ENCODE data around the gene MAP2K7.
"Not testable (repeated sequence)": the region's sequence is repeated elsewhere in the genome, so short reads cannot be mapped to it uniquely, and the experiment has no call there.

MAP2K7 gene

DNA sequence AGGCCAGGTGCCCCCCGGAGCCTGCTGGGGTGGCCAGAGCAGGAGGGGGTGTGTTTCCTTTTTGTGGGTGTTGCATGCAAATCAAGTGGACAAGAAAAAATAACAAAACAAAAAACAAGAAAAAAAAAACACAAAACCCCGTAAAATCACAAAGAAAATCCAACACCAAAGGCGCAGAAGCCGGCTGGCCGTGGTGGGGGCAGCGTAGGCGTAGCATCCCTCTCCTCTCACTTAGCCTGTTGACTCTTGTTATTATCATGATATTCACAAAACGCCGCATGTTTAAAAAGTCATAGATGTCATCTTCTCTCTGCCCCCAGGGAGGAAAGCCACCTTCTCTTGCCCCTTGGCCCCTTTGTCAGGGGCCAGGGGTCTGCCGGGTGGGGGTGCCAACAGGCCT, 10.0 kb downstream of the MAP2K7 start:
- Mint-ChIP-seq H3K4me3 (no peak overlapping the region), H3K27me3 (ENCODE audit: low read depth) (peaks cover 22% of the 10 kb centered on the region), H3K4me1 (ENCODE audit: low read depth) (peaks cover 7% of the 10 kb centered on the region), H3K27ac (no peak overlapping the region), H3K9me3 (no peaks in the 10 kb centered on the region), H3K36me3 (ENCODE audit: low read depth) (peaks cover 18% of the 10 kb centered on the region)
- no peak for DNase-seq (ENCODE audit: low spot score)

DNA sequence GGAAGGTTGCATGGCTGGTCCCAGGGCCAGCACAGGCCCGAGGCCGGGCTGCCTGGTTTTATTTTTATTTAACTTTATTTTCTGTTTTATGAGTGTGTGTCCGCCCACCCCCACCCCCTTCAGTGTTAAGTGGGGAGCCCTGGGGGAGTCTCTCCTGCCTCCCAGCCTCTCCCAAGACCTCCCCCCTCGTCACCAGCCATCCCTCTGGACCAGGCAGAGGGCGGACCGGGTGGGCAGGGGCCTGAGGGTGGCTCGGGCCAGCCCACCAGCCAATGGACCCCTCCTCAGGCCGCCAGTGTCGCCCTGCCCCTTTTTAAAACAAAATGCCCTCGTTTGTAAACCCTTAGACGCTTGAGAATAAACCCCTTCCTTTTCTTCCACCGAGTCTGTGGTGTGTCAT, 10.4 kb downstream of the MAP2K7 start:
- no peak for DNase-seq (ENCODE audit: low spot score)
- Mint-ChIP-seq H3K4me3 (no peak overlapping the region), H3K27ac (no peak overlapping the region), H3K27me3 (ENCODE audit: low read depth) (peaks cover 22% of the 10 kb centered on the region), H3K9me3 (no peaks in the 10 kb centered on the region), H3K4me1 (ENCODE audit: low read depth) (peaks cover 7% of the 10 kb centered on the region), H3K36me3 (ENCODE audit: low read depth) (peaks cover 18% of the 10 kb centered on the region)

DNA sequence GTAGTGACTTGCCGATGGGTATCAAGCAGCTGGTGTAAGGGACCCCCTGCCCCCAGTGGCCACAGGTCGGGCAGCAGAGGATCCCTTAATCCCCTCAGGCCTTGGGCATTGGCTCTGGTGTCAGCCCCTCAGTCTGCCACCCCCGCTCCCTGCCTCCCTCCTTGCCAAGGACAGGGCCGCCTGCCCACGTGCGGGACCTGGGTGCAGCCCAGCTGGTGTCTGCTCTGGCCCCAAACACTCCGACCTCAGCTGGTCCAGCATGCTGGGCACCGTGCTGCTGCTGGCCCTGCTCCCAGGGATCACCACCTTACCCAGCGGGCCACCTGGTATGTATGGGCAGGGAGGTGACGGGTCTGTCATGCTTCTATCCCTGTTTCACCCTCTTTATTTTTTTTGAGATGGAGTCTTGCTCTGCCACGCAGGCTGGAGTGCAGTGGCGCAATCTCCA, 10.9 kb downstream of the MAP2K7 start, which contains the start of gene TGFBR3L:
Gene TGFBR3L, plus strand, starts transcription at position 233 of the 448 bp plus-strand sequence.
- no peak within 1 kb of the TSS for H3K27ac Mint-ChIP-seq
- peaks cover 23% of the 10 kb centered on the region for H3K27me3 Mint-ChIP-seq (ENCODE audit: low read depth)
- H3K4me3 Mint-ChIP-seq, result peak within 1 kb of the TSS; percentile 66
- H3K9me3 Mint-ChIP-seq, result no peaks in the 10 kb centered on the region
- H3K36me3 Mint-ChIP-seq (ENCODE audit: low read depth), result peaks cover 20% of the 10 kb centered on the region
- peaks cover 10% of the 10 kb centered on the region for H3K4me1 Mint-ChIP-seq (ENCODE audit: low read depth)
- no peak for DNase-seq (ENCODE audit: low spot score)

DNA sequence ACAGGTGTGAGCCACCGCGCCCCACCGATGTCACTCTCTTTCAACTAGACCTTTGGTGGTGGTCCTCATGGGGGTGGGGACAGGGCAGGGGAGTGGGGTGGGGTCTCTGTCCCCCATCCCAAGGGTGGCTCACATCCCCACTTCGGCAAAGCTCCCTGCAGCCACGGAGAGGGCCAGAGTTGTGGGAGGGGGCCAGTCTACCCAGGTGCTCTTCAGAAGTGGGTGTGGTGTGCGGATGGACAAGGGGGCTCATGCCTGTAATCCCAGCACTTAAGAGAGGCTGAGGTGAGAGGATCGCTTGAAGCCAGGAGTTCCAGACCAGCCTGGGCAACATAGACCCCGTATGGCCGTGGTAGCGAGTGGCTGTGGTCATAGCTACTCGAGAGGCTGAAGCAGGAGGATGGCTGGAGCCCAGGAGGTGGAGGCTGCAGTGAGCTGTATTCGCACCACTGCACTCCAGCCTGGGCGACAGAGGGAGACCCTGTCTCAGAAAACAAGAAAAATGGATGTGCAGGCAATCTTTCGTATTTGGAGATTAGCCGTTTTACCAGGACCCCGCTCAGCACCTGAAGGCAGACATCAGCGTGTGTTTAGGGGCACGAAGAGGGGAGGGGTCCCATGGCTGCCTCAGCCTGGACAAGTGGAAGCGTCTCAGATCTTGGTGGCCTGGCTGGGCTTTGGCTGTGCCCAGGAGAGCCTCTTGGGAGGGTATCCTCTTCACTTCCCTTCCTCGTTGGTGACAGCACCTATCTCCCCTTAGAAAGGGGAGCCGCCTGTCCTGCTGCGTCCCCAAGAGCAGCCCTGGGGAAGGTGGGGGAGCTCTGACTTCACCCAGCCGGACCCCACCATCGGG, 11.8 kb downstream of the MAP2K7 start:
- no peaks in the 10 kb centered on the region for H3K9me3 Mint-ChIP-seq
- H3K4me3 Mint-ChIP-seq, result peak overlapping the region; percentile 66
- DNase-seq (ENCODE audit: low spot score), result no peak
- peaks cover 15% of the 10 kb centered on the region for H3K4me1 Mint-ChIP-seq (ENCODE audit: low read depth)
- H3K27ac Mint-ChIP-seq, result no peak overlapping the region
- peaks cover 28% of the 10 kb centered on the region for H3K27me3 Mint-ChIP-seq (ENCODE audit: low read depth)
- peaks cover 22% of the 10 kb centered on the region for H3K36me3 Mint-ChIP-seq (ENCODE audit: low read depth)

DNA sequence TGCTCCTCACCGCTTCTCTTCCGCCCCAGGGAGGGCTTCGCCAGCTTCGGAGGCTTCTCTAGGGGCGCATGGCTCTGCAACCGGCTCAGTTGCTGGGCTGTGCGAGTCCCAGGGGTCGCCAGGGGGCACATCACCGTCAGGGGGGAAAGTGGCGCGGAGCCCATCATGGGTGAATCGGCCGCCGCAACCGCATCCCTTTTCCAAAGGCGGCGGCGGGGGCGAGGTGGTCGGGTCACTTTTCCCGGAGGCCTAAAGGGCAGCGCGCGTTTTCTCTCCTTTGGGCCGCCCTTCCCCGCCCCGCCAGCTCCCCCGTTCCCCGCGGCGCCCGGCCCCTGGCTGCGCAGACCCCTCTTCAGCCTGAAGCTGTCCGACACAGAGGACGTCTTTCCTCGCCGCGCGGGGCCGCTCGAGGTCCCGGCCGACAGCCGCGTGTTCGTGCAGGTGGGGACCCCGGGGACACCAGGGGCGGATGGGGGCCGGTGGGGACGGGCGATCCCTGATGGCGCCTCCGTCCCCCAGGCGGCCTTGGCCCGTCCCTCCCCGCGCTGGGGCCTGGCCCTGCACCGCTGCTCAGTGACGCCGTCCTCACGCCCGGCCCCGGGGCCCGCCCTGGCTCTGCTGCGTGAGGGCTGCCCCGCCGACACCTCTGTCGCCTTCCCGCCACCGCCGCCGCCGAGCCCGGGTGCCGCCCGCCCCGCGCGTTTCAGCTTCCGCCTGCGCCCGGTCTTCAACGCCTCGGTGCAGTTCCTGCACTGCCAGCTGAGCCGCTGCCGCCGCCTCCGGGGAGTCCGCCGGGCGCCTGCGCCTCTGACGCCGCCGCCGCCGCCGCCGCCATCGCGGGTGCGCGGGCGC, 12.7 kb downstream of the MAP2K7 start:
- Mint-ChIP-seq H3K4me1 (ENCODE audit: low read depth) (peaks cover 16% of the 10 kb centered on the region), H3K4me3 (peak overlapping the region; percentile 50), H3K36me3 (ENCODE audit: low read depth) (peaks cover 17% of the 10 kb centered on the region), H3K27me3 (ENCODE audit: low read depth) (peaks cover 28% of the 10 kb centered on the region), H3K9me3 (no peaks in the 10 kb centered on the region), H3K27ac (no peak overlapping the region)
- DNase-seq (ENCODE audit: low spot score), result peak; percentile 73

DNA sequence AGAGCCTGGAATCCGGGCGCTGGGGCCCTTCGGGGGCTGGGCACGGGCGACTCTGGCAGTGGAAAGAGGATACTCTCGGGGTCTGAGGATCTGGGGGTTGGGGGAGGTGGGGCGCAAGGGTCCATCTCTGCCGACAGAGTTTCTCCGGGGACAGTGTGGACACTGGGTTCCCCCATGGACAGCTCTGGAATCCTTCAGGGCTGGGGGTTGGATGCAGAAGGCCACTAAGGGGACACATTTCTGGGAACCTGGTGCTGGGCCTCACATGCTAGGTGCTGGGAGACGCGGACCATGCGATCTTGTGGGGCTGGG, 13.2 kb downstream of the MAP2K7 start:
- H3K4me3 Mint-ChIP-seq, result peak overlapping the region; percentile 76
- H3K36me3 Mint-ChIP-seq (ENCODE audit: low read depth), result peaks cover 14% of the 10 kb centered on the region
- no peak for DNase-seq (ENCODE audit: low spot score)
- no peak overlapping the region for H3K27ac Mint-ChIP-seq
- peaks cover 16% of the 10 kb centered on the region for H3K4me1 Mint-ChIP-seq (ENCODE audit: low read depth)
- no peaks in the 10 kb centered on the region for H3K9me3 Mint-ChIP-seq
- peaks cover 28% of the 10 kb centered on the region for H3K27me3 Mint-ChIP-seq (ENCODE audit: low read depth)

DNA sequence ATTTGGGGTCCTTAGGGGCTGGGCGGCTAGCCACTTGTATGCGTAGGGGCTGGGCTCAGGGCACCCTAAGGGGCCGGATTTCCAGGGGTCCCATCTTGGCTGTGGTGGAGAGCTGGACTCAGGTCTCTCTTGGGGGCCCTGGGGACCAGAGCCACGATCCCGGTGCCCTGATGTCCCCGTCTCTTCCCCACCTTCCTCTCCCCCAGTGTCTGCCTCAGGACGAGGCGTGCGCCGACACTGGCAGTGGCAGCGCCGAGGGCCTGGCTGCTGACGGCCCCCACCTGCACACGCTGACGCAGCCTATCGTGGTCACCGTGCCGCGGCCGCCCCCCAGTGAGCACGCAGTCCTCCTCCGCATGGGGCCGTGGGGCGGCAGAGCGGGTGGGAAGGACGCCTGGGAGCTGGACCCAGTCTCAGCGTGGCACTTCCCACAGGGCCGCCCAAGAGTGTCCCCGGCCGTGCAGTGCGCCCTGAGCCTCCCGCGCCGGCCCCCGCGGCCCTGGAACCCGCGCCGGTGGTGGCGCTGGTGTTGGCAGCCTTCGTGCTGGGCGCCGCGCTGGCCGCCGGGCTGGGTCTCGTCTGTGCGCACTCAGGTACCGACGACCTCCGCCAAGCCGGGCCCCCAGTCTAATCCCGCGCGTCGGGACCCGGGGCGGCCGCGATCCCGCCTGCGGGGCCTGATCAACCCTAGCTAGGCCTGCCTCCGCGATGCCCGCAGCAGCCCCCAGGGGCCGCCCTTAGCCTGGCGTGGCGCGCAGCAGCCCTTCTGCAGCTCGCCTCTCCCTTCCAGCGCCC, 13.8 kb downstream of the MAP2K7 start:
- H3K4me3 Mint-ChIP-seq, result peak overlapping the region; percentile 76
- peak overlapping the region; percentile 52 for H3K27ac Mint-ChIP-seq
- H3K4me1 Mint-ChIP-seq (ENCODE audit: low read depth), result peaks cover 16% of the 10 kb centered on the region
- peak; percentile 57 for DNase-seq (ENCODE audit: low spot score)
- no peaks in the 10 kb centered on the region for H3K9me3 Mint-ChIP-seq
- peaks cover 28% of the 10 kb centered on the region for H3K27me3 Mint-ChIP-seq (ENCODE audit: low read depth)
- H3K36me3 Mint-ChIP-seq (ENCODE audit: low read depth), result peaks cover 12% of the 10 kb centered on the region

DNA sequence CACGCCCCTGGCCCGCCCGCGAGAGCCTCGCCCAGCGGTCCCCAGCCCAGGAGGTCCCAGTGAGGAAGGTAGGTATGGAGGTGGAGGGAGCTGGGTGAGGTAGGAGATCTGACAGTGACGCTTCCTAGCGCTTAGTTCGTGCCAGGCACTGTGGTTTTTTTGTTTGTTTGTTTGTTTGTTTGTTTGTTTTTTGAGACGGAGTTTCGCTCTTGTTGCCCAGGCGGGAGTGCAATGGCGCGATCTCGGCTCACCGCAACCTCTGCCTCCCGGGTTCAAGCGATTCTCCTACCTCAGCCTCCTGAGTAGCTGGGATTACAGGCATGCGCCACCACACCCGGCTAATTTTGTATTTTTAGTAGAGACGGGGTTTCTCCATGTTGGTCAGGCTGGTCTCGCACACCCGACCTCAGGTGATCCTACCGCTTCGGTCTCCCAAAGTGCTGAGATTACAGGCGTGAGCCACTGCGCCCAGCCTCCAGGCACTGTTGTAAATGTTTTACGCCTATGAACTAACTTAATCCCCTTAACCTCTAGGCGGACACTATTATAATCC, 14.5 kb downstream of the MAP2K7 start:
- Mint-ChIP-seq H3K27me3 (ENCODE audit: low read depth) (peaks cover 28% of the 10 kb centered on the region), H3K4me1 (ENCODE audit: low read depth) (peaks cover 18% of the 10 kb centered on the region), H3K4me3 (peak overlapping the region; percentile 65), H3K27ac (peak overlapping the region; percentile 52)
- DNase-seq (ENCODE audit: low spot score); H3K36me3 Mint-ChIP-seq (ENCODE audit: low read depth); H3K9me3 Mint-ChIP-seq: not testable (repeated sequence)

DNA sequence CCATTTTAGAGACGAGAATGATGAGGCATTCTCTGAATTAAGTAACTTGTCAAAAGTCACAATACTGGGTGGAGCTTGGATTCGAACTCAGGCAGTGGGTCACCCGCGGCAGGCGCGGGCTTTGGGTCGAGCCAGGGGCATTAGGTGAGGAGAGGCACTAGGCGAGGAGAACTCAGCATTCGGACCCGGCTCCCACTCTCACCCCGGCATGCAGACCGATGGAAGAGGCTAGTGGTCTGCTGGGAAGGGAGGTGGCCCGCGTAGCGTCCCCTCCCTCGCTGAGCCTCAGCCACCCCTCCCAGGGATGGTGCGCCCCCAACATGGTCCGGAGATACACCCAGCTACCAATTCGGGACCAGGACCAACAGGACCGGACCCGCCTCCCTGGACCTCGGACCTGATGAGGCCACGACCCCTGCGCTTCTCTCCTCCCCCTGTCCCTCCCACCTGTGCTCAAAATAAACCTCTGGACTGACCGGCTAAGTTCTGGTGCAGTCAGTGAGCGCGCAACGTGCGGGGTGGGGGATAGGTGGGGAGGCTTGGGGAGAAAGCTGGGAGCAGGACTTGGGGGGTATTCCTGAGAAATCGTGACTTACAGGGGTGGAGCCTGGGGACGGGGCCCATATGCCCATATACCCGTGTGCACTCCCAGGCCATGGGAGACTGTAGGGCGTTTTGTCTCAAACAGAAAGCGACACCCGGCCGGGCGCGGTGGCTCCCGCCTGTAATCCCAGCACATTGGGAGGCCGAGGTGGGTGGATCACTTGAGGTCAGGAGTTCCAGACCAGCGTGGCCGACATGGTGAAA, 15.1 kb downstream of the MAP2K7 start:
- Mint-ChIP-seq H3K36me3 (ENCODE audit: low read depth) (peaks cover 9% of the 10 kb centered on the region), H3K27ac (no peak overlapping the region), H3K9me3 (no peaks in the 10 kb centered on the region), H3K27me3 (ENCODE audit: low read depth) (peaks cover 28% of the 10 kb centered on the region), H3K4me1 (ENCODE audit: low read depth) (peaks cover 20% of the 10 kb centered on the region), H3K4me3 (peak overlapping the region; percentile 86)
- DNase-seq (ENCODE audit: low spot score), result no peak

DNA sequence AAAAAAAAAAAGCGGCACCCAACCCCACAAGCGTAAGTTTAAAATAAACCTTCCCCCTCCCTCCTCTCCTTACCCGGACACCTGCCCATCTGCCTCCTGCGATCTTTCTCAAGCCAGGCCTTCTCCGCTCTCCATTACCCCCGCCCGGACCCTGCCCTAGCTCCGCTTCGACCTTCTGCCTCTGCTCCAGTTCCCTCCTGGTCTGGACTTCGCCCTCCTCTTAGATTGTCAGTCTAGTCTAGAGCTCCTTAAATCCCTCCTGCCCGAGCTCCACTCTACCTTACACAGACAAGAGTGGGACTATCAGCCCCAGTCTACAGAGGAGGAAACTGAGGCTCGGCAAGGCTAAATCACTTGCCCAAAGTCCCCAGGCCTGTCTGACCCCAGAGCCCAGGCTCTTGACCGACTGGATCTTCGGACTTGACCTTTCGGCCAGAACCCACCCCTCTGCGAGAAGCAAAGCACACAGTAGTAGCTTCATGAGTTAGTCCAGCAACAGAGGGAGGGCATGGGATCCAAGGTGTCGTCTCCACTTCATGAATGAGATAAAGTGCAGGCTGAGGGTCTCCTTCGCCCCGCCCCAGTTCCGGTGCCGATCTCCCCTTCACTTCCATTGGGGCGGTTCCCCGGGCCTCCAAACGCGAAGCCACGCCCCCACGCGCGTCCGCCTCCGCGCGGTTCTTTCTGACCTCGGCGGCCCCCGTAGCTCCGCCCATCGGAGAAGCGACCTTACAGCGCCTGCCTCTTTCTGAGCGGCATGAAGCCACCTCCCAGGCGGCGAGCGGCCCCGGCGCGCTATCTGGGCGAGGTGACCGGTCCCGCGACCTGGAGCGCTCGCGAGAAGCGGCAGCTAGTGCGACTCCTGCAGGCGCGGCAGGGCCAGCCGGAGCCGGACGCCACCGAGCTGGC, 16.2 kb downstream of the MAP2K7 start, which contains the start of gene SNAPC2:
Gene SNAPC2, plus strand, starts transcription at position 729 of the 909 bp plus-strand sequence. Its CDS starts 29 bp downstream, at position 758.
- H3K9me3 Mint-ChIP-seq, result no peaks in the 10 kb centered on the region
- DNase-seq (ENCODE audit: low spot score), result peak; percentile 97
- H3K4me3 Mint-ChIP-seq, result peak within 1 kb of the TSS; percentile 97
- peaks cover 28% of the 10 kb centered on the region for H3K27me3 Mint-ChIP-seq (ENCODE audit: low read depth)
- H3K4me1 Mint-ChIP-seq (ENCODE audit: low read depth), result peaks cover 22% of the 10 kb centered on the region
- H3K36me3 Mint-ChIP-seq (ENCODE audit: low read depth), result peaks cover 9% of the 10 kb centered on the region
- peak within 1 kb of the TSS; percentile 98 for H3K27ac Mint-ChIP-seq

DNA sequence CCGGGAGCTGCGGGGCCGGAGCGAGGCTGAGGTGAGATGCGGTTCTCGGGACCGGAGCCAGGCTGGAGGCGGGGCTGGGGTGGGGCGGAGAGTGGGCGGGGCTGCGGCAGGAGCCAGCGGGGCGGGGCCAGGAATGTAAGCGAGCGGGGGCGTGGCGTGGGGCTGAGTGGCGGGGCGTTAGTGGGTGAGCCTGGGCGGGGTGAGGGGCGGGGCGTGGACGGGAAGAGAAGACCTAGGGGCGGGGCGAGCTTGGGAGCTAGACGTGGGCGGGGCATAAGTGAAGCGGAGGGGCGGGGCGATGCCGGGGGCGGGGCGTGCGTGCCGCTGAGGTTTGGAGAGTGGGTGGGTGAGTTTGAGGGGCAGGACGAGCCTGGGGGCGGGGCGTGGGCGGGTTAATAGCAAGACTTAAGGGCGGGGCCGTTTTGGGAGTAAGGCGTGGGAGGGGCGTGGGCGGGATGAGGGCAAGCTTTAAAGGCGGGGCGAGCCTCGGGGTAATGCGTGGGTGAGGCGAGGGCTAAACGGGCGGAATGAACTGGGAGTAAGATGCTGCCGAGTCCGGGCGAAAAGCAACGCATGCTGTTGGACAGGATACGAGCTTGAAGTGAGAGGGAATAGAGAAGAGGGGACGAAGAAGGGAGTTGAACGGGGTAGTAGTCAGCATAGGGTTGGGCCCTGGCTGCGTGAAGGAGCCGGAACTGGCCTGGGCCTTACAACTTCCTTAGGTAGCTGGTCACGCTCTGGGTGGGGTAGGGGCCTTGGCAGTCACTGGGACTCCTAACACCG, 17.0 kb downstream of the MAP2K7 start:
- peaks cover 9% of the 10 kb centered on the region for H3K36me3 Mint-ChIP-seq (ENCODE audit: low read depth)
- peaks cover 23% of the 10 kb centered on the region for H3K4me1 Mint-ChIP-seq (ENCODE audit: low read depth)
- peak overlapping the region; percentile 97 for H3K4me3 Mint-ChIP-seq
- DNase-seq (ENCODE audit: low spot score), result peak; percentile 91
- H3K9me3 Mint-ChIP-seq, result no peaks in the 10 kb centered on the region
- peak overlapping the region; percentile 98 for H3K27ac Mint-ChIP-seq
- H3K27me3 Mint-ChIP-seq (ENCODE audit: low read depth), result peaks cover 23% of the 10 kb centered on the region

Data from T-helper 2 cell treated with Interferon-gamma antibody and Interleukin-4, amounts not matched to agents 5 μg/mL and 100 μg/mL, for 36 hours (primary cell).